Activated gamma-delta T cell treated with anti-CD3 and anti-CD28 coated beads, Interleukin-2, amount 50 U/mL, for 16 hours (primary cell): Measurements from ENCODE around the gene COX6A2.

ENCODE experiments used
- DNase-seq: peaks from one replicate; pipeline ENCODE4 v3.0.0-alpha.2; 2020; ENCODE audit warnings: low read depth

The COX6A2 gene

GRCh38 chr16:31410082-31410481 is 18.1 kb downstream of the COX6A2 start:
- no peak for DNase-seq

GRCh38 chr16:31409433-31409832 is 18.7 kb downstream of the COX6A2 start:
- DNase-seq, result no peak

GRCh38 chr16:31407406-31407805 is 20.8 kb downstream of the COX6A2 start:
- DNase-seq, result no peak

- no peak for DNase-seq
Measured at GRCh38 chr16:31404353-31405064, 23.7 kb downstream of the COX6A2 start.

GRCh38 chr16:31403590-31404352 is 24.4 kb downstream of the COX6A2 start:
- DNase-seq, result no peak

DNA sequence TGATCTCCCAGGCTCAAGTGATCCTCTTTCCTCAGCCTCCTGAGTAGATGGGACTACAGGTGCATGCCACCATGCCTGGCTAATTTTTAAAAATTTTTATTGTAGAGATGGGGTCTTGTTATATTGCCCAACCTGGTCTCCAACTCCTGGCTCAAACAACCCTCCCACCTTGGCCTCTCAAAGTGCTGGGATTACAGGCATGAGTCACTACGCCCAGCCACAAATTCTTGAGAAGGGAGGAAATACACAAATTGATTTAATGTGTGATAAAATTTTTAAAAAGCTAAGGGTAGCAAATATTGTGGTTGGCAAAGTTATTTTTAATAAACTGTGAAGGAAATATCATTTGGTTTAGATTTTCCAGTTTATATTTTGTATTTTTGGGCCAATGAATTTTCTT is 25.5 kb downstream of the COX6A2 start:
- DNase-seq, result no peak

- DNase-seq, result no peak
Measured at GRCh38 chr16:31401436-31401835, 26.7 kb downstream of the COX6A2 start.

GRCh38 chr16:31400191-31400590 is 28.0 kb downstream of the COX6A2 start:
- DNase-seq, result no peak

DNA sequence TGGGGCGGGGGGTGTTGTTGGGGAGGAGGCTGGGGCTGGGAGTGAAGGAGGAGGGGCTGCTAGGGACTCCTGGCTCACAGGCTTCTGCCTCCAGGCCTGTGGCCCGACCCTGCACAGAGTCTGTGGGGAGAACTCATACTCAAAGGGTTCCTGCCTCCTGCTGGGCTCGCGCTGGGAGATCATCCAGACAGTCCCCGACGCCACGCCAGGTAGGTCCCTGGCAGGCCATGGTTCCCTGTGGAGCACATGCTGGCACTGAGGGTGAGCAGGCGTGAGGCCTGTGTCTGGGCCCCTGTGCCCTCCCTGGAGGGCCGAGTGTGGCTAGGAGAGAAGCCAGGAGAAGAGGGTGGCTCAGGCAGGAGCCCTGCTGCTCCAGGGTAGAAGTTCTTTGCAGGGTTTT is 30.5 kb downstream of the COX6A2 start:
- DNase-seq, result no peak

DNA sequence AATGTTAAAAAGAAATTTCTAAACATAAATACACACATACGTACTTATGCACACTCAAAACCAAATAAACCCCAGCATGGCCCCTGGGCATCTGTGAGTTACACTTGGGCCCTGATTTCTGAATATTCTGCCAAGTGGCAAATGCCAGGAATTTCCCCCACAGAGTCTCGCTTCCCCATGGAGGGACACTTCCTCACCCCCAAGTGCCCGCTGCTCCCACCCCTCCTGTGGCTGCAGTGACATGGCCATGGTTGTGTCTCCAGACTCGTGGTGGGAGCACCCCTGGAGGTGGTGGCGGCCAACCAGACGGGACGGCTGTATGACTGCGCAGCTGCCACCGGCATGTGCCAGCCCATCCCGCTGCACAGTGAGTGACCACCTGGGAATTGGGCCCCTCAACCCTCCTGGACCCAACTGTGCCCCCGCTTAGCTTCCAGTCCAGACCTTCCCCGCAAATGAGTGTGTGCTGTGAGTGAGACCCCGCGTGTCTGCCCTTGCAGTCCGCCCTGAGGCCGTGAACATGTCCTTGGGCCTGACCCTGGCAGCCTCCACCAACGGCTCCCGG is 31.0 kb downstream of the COX6A2 start:
- no peak for DNase-seq

- no peak for DNase-seq
Measured at GRCh38 chr16:31395647-31396046, 32.5 kb downstream of the COX6A2 start.

GRCh38 chr16:31393056-31393455 is 35.1 kb downstream of the COX6A2 start, which contains the start of gene ITGAD:
Gene ITGAD, plus strand, starts transcription at chr16:31393335. Its CDS starts 26 bp downstream, at chr16:31393361.
- DNase-seq, result no peak

GRCh38 chr16:31390504-31391041 is 37.6 kb downstream of the COX6A2 start:
- DNase-seq, result no peak

- no peak for DNase-seq
Measured at GRCh38 chr16:31388535-31388934, 39.6 kb downstream of the COX6A2 start.

DNA sequence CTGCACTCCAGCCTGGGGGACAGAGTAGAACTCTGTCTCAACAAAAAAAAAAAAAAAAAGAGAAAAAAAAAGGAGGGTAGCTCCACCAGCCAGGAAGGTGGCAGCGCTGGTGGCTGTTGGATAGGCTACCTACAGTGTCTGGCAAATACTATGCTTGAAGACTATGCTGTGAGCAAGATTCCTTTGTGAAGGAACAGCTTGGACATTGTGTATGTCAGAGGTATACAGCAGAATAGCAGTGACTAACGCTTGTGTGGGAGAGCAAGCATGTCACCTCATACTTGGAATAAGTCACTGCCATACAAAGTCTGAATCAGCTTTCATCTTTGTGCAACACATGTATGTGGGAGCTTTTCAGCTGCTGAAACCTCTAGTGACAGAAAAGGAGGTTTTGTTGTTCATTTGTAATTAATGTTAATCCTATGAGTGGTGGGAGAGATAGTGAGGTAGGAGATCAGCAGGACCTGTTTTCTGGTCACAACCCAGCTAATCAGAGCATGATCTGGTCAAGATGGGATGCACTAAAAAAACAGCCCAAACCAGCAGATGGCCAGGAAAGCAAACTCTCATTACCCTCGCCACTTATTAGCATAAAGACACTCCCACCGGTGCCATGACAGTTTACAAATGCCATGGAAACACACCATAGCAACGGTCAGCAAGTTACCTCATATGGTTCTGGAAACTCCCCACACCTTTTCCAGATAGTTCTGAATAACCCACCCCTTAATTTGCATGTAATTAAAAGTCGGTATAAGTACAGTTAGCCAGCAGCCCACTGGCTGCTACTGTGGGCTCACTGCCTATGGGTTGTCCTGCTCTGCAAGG is 41.8 kb downstream of the COX6A2 start:
- no peak for DNase-seq

DNA sequence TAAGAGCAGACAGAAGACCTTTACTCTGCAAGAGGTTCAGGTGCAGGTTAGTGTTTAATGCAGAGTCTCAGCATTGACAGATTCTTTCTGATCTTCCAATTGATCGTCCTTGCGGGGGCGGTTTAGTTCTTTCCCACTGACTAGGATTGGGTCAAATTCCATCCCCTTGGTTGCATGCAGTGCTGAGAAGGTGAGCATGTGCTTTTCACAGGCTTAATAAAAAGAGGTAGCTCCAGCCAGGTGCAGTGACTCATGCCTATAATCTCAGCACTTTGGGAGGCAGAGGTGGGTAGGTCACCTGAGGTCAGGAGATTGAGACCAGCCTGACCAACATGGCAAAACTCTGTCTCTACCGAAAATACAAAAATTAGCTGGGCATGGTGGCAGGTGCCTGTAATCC is 42.5 kb downstream of the COX6A2 start:
- DNase-seq, result no peak

DNA sequence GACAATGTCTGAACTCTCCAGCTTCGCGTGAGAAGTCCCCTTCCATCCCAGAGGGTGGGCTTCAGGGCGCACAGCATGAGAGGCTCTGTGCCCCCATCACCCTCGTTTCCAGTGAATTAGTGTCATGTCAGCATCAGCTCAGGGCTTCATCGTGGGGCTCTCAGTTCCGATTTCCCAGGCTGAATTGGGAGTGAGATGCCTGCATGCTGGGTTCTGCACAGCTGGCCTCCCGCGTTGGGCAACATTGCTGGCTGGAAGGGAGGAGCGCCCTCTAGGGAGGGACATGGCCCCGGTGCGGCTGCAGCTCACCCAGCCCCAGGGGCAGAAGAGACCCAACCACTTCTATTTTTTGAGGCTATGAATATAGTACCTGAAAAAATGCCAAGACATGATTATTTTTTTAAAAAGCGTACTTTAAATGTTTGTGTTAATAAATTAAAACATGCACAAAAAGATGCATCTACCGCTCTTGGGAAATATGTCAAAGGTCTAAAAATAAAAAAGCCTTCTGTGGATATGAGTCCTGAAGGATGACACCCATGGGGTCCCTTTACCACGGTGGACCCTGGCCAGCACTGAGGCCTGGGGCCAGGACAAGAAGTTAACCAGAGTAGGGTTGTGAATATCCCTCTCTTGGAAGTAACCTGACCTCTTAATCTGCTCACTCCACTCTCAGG is 45.5 kb downstream of the COX6A2 start:
- DNase-seq, result peak; percentile 55

GRCh38 chr16:31380201-31380600 is 48.0 kb downstream of the COX6A2 start:
- DNase-seq, result no peak
